Endodermal cell (in vitro differentiated cells): ENCODE data around the gene ATOH1. TPM values are rescaled to one million over a fixed set of nuclear protein-coding genes. Genes with fewer than 3 reads are reported as not detected.

Experiments
- DNase-seq: peaks from one replicate; pipeline ENCODE4 v3.0.0-alpha.2; 2017
- H3K27ac ChIP-seq: 2 replicates; pipeline ENCODE4 v1.5.1; 2013; ENCODE audit warnings: mild to moderate bottlenecking, low read depth, low read length, moderate library complexity
- H3K27me3 ChIP-seq: 2 replicates; pipeline ENCODE4 v1.6.1; 2013; ENCODE audit warnings: mild to moderate bottlenecking, low read length, moderate library complexity; ENCODE audit not compliant: insufficient read depth, control insufficient read depth, poor library complexity, severe bottlenecking
- H3K36me3 ChIP-seq: 2 replicates; pipeline ENCODE4 v1.7.0; 2013; ENCODE audit warnings: mild to moderate bottlenecking, low read length, moderate library complexity; ENCODE audit not compliant: control insufficient read depth, insufficient read depth
- H3K4me1 ChIP-seq: one replicate; pipeline ENCODE4 v1.7.0; 2013; ENCODE audit warnings: low read length; ENCODE audit not compliant: control insufficient read depth, insufficient read depth
- H3K4me3 ChIP-seq: 2 replicates; pipeline ENCODE4 v1.5.1; 2013; ENCODE audit warnings: mild to moderate bottlenecking, low read length, moderate library complexity
- H3K9ac ChIP-seq: 2 replicates; pipeline ENCODE4 v1.6.1; 2013; ENCODE audit warnings: mild to moderate bottlenecking, low read length, moderate library complexity; ENCODE audit not compliant: poor library complexity, severe bottlenecking; ENCODE audit errors: extremely low read depth
- H3K9me3 ChIP-seq: 2 replicates; pipeline ENCODE4 v1.6.1; 2013; ENCODE audit warnings: mild to moderate bottlenecking, low read length, moderate library complexity; ENCODE audit not compliant: control insufficient read depth
- H3K27ac Mint-ChIP-seq: 2 replicates; pipeline ENCODE4 v1.8.0; 2020; ENCODE audit warnings: mixed read lengths
- H3K27me3 Mint-ChIP-seq: 2 replicates; pipeline ENCODE4 v1.8.0; 2021; ENCODE audit warnings: mild to moderate bottlenecking, mixed read lengths; ENCODE audit not compliant: insufficient read depth
- H3K36me3 Mint-ChIP-seq: 2 replicates; pipeline ENCODE4 v1.8.0; 2020; ENCODE audit warnings: low read depth, mixed read lengths
- H3K4me1 Mint-ChIP-seq: 2 replicates; pipeline ENCODE4 v1.8.0; 2020; ENCODE audit warnings: mixed read lengths
- H3K4me3 Mint-ChIP-seq: 2 replicates; pipeline ENCODE4 v1.8.0; 2020; ENCODE audit warnings: mild to moderate bottlenecking, moderate library complexity, mixed read lengths
- H3K9me3 Mint-ChIP-seq: 2 replicates; pipeline ENCODE4 v1.8.0; 2020; ENCODE audit warnings: mild to moderate bottlenecking, mixed read lengths
- WGBS, 2 experiments: methylation state at CpG; one replicate each; pipeline versions ENCODE4 v1.1.5 to v1.1.7; 2013; ENCODE audit warnings: missing lambda C conversion rate in 2 of 2, mixed read lengths in 1 of 2; ENCODE audit not compliant: insufficient coverage in 1 of 2, insufficient read length in 1 of 2; 5-methylcytosine and 5-hydroxymethylcytosine counted together
- total RNA-seq, 2 donors: library from RNA; stranded (reverse); fragmentation: NEBNext Ultra II Directional in 1 of 2; extraction: Animal tissue kit (Norgen Biotek cat#: 25700) in 1 of 2; gene quantifications; 2 replicates in 1 of 2; 3 replicates in 1 of 2; pipeline ENCODE4 v1.2.1, GENCODE V29; 2021
- TF ChIP-seq, protein P1 (sequence below): fragments of 200-600 bp; sonication (generic); conservative IDR thresholded peaks from 2 replicates; pipeline ENCODE4 v1.5.0; 2021; ENCODE audit warnings: antibody characterized with exemption, mild to moderate bottlenecking

The ATOH1 gene
- total RNA-seq, 2 donors from 2014 or later: 1.0 to 1.6 TPM

DNA sequence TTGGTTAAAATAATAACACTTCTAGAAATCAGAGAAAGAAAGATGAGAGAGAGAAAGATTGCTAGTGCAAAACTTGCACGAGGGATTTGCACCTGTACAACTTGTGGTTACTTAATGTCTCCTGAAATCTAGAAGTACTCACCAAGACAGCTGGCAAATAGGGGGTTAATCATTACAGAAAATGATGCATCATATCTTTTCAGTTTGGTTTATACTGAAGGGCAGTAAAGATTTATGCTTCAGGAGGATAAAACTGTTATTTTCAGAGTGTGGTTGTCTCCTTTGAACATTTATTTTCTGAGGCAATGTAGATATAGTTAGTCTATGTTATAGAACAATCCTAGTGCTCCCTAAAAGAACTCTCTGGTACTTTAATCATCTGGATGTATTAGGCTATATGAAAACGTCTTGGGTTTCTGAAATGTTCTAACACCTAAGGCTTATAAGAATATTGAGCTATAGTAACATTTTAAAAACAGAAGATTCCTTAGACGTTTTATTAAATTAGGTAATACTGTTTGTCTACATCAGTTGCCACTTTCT lies 13.3 kb downstream of the ATOH1 start:
- H3K4me3 ChIP-seq: no peak overlapping the region
- no peaks in the 10 kb centered on the region for H3K36me3 ChIP-seq
- Mint-ChIP-seq H3K4me3 (no peak overlapping the region), H3K4me1 (peaks cover 38% of the 10 kb centered on the region), H3K9me3 (no peaks in the 10 kb centered on the region), H3K27me3 (peaks cover 54% of the 10 kb centered on the region), H3K36me3 (no peaks in the 10 kb centered on the region), H3K27ac (no peak overlapping the region)
- peaks cover 36% of the 10 kb centered on the region for H3K27me3 ChIP-seq
- peaks cover 7% of the 10 kb centered on the region for H3K4me1 ChIP-seq
- no peaks in the 10 kb centered on the region for H3K9me3 ChIP-seq
- H3K27ac ChIP-seq: no peak overlapping the region
- no peak for DNase-seq
- no peak overlapping the region for H3K9ac ChIP-seq
- 96% methylated on average over 3 of the region's 3 CpGs; no CpG with 5 or more reads in 1 of the 2 experiments for WGBS, 2 experiments
- TF ChIP-seq, protein P1, sequence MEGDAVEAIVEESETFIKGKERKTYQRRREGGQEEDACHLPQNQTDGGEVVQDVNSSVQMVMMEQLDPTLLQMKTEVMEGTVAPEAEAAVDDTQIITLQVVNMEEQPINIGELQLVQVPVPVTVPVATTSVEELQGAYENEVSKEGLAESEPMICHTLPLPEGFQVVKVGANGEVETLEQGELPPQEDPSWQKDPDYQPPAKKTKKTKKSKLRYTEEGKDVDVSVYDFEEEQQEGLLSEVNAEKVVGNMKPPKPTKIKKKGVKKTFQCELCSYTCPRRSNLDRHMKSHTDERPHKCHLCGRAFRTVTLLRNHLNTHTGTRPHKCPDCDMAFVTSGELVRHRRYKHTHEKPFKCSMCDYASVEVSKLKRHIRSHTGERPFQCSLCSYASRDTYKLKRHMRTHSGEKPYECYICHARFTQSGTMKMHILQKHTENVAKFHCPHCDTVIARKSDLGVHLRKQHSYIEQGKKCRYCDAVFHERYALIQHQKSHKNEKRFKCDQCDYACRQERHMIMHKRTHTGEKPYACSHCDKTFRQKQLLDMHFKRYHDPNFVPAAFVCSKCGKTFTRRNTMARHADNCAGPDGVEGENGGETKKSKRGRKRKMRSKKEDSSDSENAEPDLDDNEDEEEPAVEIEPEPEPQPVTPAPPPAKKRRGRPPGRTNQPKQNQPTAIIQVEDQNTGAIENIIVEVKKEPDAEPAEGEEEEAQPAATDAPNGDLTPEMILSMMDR: no peak

DNA sequence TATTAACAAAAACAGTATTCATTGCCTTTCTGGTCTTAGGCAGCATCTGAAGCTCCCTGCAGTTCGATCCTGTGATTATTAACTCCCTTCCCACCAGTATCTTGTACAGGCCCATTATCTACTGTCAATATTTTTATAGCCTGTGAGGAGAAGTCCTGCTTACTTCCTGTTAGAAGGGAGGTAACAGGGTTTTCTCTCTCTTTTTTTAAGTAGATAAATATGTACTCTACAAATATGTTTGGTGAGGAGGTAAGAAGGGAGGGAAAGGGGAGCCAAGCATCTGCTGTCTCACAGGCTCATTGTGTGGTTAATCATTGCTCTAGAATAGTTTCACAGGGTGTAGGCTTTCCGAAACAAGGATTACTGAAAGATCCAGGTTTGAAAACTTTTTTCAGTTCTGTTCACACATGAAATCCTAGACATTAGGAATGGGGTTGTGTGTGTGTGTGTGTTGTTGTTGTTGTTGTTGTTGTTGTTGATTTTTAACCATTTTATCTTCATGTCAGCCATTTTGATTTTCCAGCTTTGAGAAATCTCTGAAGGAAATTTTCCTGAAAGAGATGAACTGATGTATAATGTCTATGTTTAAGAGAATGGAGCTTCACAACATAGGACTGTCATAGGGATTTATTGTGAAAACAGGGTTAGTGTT lies 14.2 kb downstream of the ATOH1 start:
- Histone ChIP-seq H3K27me3 (peaks cover 36% of the 10 kb centered on the region), H3K27ac (no peak overlapping the region), H3K4me3 (peak overlapping the region; percentile 70), H3K9me3 (no peaks in the 10 kb centered on the region), H3K36me3 (no peaks in the 10 kb centered on the region), H3K4me1 (peaks cover 7% of the 10 kb centered on the region), H3K9ac (no peak overlapping the region)
- peaks cover 50% of the 10 kb centered on the region for H3K27me3 Mint-ChIP-seq
- H3K9me3 Mint-ChIP-seq: no peaks in the 10 kb centered on the region
- DNase-seq: no peak
- 60 to 100% methylated on average over 1 to 2 of the region's 2 CpGs for WGBS, 2 experiments
- no peaks in the 10 kb centered on the region for H3K36me3 Mint-ChIP-seq
- H3K27ac Mint-ChIP-seq: peak overlapping the region; percentile 83
- peak overlapping the region; percentile 30 for H3K4me3 Mint-ChIP-seq
- H3K4me1 Mint-ChIP-seq: peaks cover 38% of the 10 kb centered on the region
- TF ChIP-seq, protein P1: no peak

DNA sequence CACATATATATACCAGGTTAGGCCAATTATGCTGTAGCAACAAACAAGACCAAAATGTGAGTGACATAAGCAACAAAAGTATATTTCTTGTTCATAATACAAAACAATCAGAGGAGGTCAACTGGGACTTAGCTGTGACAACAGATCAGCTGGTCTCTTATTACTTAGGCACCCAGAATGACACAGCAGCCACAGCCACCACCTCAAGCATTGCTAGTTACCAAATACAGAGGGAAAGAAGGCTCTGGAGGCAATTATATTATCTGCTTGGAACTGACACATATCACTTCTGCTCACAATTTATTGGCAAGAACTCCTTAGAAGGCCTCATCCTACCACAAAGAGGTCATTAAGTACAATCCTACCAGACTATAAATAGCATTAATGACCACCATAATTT lies 15.2 kb downstream of the ATOH1 start:
- Histone ChIP-seq H3K4me1 (peaks cover 7% of the 10 kb centered on the region), H3K4me3 (no peak overlapping the region), H3K9me3 (no peaks in the 10 kb centered on the region), H3K9ac (no peak overlapping the region), H3K27me3 (peaks cover 28% of the 10 kb centered on the region), H3K27ac (no peak overlapping the region), H3K36me3 (no peaks in the 10 kb centered on the region)
- Mint-ChIP-seq H3K9me3 (no peaks in the 10 kb centered on the region), H3K27ac (no peak overlapping the region), H3K36me3 (no peaks in the 10 kb centered on the region), H3K27me3 (peaks cover 44% of the 10 kb centered on the region), H3K4me1 (peaks cover 38% of the 10 kb centered on the region), H3K4me3 (no peak overlapping the region)
- TF ChIP-seq, protein P1: no peak
- DNase-seq: no peak
